Measurements from ENCODE around the gene STK26.
"Not testable (repeated sequence)": the region's sequence is repeated elsewhere in the genome, so short reads cannot be mapped to it uniquely, and the experiment has no call there.

The STK26 gene

DNA sequence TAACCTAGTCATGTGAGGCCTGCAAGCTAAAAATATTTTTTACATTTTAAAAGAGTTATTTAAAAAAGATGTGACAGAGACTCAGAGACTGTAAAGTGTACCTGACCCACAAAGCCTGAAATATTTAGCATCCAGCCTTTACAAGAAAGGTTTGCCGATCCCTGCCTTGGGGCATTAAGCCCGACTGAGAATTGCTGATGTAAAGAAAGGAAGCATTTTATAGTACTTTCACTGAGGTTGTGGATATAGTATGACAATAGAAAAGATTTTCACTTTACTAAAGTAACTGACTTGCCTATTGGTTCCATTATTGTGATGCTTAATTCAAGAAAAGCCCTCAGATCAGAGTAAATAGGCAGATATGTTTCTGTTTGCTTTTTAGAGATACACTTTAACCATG lies 17.0 kb downstream of the STK26 start:
- DNase-seq: no peak

DNA sequence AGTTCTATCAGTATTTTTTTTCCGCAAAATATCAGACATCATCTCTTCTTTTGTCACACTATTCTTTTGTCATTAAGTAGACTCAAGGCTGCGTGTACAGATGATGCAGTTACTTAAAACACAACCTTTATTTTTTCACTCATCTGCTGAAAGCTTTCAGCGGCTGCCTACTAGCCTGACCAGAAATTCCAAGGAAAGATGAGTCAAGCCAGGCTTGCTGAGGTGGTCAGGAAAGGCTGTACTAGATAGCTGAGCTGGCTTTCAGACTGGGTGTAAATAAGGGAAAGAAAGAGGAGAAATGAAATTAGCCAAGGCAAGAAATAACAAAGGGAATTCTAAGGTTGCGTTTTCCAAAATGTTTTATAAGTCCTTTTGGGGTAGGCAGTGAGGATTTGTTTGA lies 17.9 kb downstream of the STK26 start:
- no peak for DNase-seq

DNA sequence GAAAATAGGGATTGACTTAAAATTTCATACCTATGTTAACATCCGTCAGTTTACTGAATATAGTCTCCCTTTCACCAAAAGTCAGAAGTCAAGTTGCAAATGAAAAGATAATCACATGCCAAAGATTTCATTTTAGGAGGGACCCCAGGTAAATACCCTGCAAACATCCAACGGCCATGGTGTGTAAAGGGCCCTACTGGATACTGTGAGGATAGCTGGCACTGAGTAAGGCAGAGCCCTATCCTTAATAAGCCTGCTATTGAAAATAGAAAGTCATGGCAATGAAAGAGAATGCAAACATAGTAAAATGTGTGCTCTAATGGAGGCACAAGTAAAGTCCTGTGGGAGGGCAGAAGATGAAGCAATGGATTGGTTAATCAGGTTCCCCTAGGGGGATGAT lies 20.9 kb downstream of the STK26 start:
- DNase-seq: no peak

DNA sequence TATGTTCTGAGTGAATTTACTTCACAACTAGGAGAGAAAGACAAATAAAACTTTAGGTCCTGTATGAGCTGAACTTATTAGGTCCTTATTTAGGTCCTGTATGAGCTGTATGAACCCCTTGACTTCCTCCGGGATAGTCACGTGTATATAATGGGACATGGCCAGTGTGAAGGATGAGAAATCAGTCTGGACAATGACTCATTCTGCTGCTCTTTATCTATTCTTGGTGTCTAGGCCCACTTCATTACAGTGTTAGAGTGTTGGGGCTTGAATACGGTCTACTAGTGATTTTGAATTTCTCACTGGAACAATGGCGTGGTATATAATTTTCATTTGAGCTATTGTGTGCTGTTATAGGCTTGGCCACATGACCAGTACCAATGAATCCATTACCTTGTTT lies 21.9 kb downstream of the STK26 start:
- no peak for DNase-seq

DNA sequence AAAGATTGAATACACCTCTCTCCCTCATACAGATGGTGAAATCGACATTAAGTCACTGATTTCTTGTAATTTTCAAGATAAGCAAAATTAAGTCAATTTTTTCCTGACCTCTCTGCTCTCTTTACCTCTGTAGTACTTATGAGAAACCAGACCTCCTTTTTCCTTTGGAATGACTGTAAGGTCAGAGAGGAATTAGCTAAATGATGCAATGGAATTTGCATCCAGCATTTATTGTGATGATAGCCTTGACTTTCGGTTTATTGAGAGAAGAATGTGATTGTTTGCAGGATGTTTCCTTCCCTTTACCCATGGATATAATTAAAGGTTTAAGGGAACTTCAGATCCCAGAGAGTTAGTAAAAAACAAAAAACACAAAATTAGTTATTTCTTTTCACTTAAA lies 22.4 kb downstream of the STK26 start:
- no peak for DNase-seq

DNA sequence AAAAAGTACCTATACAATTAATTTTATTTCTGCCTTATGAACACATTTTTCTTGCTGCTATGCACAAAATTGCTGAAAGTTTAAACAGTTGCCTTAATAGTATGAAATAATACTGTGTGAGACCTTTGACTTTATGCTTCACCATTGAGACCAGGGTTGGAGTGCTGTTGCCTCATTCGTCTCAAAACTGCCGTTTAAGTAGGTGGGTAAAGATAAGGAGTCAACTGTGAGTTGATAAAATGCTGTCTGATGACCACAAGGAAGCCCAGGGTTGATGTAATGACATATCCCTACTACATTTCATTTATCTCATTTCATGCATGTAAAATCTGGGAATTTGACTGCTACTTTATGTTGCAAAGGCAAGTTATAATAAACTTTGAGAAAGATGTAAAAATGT lies 23.4 kb downstream of the STK26 start:
- no peak for DNase-seq

DNA sequence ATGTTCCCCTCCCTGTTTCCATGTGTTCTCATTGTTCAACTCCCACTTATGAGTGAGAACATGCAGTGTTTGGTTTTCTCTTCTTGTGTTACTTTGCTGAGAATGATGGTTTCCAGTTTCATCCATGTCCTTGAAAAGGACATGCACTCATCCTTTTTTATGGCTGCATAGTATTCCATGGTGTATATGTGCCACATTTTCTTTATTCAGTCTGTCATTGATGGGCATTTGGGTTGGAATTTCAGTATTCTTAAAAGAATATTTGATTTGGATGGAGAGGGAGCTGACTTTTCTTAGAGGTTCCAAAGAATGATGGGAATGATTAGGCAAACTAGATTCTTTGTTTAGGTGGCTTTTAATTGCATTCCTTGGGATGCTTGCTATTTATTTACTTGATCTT lies 28.7 kb downstream of the STK26 start:
- not testable (repeated sequence) for DNase-seq

DNA sequence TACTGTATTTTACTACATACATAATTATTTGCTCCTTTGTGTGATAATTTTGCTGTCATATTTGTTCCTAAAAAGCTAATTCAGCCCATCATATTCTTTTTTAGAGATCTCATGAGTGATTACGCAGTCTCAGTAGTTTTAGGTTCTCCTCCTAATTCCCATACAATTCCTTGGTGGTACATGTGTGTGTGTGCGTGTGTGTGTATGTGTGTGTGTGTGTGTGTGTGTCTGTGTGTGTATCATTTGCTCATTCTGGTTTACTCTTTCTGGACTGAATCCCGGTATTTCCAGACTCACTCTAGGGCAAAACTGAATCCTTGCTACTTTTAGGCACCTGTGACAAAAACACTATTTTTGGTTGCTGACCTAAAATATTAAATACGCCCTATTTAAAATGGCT lies 34.9 kb downstream of the STK26 start:
- DNase-seq: no peak

DNA sequence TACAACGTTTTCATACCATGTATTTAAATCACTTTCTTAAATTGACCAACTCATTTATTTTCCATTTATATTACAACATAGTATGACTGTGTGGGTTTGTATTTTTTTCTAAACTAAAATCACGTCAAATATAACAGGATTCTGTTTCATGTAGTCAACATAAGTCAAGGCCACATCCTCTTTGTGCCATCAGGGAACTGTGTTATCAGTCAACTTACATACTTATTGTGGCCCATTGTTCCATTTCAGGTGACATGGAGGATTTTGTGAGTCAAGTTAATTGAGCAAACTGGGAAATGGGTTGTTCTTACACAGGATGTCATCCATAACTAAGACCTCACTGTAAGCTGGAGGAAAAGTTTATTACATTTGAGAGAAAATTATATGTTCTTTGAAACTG lies 35.9 kb downstream of the STK26 start:
- DNase-seq: no peak

DNA sequence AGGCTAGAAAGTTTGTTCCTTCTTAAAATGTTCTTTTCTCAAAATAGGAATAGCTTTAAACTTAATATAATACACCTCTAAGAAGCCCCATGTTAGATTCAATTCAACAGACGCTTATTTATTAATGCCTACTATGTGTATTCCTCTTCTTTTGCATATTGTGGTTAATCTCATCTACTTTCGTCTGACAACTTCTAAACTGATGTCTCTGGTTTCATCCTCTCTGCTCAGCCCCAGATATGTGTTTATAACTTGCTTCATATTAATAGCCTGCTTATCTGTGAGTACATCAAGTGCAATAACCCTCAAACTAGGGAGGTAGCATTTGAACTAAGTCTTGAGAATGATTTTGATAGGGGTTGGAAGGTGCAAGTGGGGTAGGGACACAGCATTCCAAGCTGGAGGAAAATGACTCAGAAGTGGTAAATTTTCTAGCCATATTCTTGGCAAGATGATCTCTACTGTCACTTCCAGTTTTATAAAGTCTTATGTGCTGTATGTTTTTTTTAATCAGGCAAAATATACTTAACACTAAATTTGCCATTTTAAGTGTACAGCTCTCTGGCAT lies 37.0 kb downstream of the STK26 start:
- no peak for DNase-seq

DNA sequence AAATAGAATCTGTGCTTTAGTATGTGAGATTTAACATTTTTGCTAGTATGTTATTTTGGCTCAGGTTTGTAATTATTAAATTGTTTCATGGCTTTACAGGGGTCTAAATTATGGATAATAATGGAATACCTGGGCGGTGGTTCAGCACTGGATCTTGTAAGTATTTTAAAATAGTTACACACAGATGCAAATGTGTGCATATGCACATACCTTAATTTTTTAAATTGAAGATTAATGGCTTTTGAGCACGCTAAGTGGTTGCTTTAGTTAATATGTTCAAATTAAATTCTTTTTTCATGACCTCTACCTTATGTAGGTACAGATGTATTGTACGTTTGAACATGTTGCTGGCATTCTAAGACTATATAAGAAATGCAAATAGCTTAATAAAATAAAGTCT lies 40.2 kb downstream of the STK26 start:
- no peak for DNase-seq

DNA sequence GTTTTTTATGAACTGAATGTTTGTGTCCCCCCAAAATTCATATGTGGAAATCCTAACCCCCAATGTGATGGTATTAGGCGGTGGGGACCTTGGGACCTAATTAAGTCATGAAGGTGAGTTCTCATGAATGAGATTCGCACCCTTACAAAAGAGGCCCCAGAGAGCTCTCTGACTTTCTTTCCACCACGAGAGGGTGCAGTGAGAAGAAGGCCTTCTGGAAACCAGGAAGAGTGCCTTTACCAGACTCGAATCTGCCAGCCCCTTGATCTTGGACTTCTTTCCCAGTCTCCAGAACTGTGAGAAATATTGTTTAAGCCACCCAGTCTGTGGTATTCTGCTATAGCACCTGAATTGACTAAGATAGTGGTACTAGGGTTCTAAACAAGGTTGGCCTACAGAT lies 40.8 kb downstream of the STK26 start:
- no peak for DNase-seq

DNA sequence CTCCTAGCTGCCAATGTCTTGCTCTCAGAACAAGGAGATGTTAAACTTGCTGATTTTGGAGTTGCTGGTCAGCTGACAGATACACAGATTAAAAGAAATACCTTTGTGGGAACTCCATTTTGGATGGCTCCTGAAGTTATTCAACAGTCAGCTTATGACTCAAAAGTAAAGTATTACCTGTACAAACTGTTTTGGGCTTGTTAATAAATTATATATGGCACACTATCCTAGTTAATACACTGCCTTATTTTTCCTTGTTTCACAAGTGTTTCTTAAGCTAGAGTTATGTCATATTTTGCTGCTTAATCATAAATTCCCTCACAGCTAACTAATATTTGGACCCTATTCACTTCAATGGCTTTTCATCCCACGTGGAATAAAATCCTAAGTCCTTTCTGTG lies 45.3 kb downstream of the STK26 start:
- DNase-seq: no peak

DNA sequence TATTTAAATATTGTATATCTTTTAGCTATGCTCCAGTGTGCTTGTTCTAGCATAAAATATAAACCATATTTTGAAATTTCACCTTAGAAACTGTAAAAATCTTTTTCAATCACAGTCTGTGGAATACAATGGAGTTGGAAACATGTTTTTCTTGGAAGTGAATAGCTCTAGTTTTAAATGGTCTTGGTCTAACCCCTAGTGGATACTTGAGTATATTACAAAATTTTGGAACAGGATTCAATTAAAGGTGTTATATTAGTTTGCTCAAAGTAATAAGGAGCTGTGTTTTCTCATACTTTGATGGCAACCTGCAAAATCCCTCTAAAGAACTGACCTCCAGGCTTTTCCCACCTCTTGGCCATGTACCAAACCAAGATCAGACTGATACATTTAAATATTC lies 48.2 kb downstream of the STK26 start:
- DNase-seq: peak in 1 of 2 experiments; percentile 14

DNA sequence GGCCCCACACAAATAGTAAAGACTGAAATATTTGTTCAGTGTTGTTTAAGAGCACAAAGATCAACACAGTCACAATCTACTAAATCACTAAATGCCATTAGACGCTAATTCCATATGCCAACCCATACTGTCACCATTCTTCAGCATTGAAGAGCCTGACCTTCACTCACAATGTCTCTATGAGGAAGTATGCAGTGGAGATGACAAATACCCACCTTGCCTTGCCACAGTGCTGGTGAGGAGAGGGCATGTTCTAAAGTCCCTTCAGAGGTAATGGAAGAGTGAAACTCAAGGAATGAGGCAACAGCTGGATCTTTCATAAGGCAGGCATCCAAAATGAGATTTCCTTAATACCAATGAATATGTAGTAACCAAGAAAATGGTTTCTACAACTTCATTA lies 54.3 kb downstream of the STK26 start:
- no peak for DNase-seq

DNA sequence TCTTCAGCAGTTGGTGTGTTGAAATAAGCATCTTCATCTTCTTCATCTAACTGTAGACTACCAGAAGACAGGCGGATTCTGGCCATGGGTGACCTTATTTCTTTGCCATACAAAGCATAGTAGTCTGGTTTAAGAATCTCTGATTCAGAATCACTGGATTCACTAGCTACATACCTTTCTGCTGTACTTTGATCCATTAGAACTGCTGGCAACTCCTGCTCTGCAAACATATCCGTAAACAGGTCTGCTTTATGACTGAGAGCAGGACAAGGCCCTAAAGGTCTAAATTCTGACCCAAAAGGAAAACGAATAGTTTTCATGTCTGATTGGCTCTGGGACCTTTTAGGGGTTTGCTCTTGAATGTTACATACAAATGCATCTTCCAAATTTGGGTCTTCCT lies 54.8 kb downstream of the STK26 start:
- no peak for DNase-seq

DNA sequence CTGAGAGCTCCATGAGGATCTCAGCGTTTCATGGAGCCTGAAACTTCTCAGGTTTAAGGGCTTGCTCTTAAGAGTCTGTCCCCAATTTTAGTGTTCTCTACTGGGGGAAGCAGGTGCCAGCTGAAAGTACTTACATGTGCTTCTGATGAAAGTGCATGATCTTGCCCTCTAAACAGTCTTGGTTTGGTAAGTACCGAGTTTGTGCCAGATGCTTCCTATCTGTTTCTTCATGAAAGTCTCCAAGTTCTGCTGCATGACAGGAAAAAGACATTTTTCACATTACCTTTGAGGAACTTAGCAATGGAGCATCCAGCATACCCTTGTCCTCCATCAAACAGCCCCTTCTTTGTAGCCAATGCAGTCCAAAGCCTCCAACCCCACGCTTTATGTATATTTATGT lies 62.7 kb downstream of the STK26 start:
- DNase-seq: no peak

DNA sequence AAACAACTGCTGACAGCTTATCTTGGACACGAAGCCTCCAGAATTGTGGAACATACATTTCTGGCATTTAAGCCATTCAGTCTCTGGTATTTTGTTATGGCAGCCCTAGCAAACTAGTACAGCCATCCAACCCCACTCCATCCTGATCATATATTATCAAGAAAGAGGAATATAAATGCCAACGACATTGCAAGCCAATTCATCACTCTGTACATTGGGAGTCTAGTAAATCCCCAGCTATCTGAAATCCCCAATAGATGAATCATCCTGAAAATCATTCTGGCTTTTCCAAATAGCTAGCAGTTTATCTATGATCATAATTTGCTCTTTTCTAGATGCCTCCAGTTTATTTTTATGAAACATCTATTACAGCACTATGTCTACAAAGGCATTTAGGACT lies 63.6 kb downstream of the STK26 start:
- no peak for DNase-seq

DNA sequence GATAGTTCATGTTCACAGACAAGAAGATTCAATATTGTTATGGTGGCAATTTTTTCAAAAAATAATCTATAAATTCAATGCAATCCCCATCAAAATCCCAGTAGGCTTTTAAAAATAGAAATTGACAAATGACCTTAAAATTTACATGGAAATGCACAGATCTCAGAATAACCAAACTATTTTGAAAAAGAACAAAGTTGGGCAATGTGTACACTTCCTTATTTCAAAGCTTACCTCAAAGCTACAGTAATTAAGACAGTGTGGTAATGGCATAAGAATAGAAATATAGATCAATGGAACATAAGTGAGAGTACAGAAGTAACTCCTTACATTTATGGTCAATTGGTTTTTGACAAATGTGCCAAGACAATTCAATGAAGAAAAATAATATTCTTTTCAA lies 65.8 kb downstream of the STK26 start:
- DNase-seq: no peak

DNA sequence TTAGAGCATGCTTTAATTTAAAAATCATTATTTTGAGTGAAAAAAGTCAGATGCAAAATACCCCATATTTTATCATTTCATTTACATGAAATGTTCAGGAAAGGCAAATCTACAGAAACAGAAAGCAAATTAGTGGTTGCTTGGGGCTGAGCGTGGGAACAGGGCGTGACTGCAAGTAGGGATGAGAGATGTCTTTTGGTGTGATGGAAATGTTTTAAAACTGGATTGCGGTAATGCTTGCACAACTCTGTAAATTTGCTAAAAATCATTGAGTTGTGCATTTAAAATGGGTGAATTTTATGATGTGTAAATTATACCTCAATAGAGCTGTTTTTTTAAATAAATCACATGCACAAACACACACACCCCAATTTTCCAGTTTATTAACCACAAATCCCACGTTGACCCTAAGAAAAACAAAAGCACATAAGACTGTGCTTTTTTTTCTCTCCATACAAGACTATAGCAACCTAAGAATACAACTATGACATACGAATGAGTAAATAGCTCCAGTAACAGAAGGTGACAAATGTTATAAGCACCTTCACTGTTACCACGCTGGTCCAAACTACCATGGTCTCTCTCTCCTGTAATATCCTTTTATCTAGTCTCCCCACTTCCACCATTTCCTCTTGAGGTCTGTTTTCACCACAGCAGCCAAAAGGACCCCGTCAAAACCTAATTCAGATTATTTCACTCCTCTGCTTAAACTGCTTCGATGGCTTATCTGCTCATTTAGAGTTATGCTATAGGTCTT lies 67.5 kb downstream of the STK26 start:
- no peak for DNase-seq

DNA sequence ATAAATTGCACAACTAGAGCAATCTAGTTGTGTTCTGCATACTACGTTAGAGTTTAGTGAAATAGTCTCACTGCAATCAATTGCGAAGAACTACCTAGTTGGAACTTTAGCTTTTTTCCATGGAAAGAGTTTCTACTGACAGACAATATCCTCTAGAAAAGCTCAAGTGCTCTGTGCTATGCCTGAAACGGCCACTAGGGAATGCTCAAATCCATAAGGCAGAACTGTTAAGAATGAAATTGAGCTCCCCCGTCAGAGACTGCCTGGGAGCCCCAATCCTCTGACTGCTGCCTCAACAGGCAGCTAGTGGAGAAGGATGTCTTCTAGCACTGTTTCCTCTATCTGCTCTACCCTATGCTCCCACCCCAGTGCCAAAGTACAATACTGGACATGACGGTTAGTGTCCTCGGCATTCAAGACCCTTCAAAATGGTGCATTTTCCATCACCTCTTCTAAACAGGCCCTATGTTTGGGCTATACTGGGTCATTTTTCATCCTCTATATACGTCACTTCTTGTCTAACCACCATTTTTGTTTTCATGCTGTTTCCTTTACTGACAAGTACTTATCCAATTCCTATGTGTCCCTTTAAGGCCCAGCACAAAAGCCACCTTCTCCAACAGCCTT lies 69.5 kb downstream of the STK26 start:
- DNase-seq: peak; percentile 18 to 76

DNA sequence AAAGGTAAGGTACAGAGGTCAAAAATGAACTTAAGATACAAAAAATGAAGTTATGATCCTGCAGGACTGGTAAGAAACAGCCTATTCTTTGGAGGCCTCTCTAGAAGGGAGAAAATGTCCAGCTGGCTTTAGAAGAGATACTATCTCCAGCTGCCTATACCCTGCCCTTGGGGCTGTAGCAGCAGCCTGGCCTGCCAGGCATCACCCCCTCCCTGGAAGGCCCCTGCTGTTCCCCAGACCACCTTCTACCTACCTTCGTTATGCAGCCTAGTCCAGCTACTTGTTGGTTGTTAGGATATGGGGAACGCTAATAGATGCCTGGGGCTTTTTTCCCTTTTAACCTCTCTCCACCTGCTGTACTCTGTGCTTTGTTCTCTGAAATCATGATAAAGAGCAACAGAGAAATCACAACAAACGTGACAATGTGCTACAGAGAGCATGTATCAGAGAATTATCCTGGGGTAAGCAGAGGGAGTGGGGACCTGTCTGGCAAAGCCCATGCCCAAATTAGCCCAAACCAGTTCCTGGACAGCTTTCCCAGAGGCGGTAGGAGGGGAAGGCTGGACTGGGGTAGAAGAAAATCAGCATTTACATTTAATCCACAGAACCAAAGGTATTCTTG lies 70.2 kb downstream of the STK26 start:
- no peak for DNase-seq

DNA sequence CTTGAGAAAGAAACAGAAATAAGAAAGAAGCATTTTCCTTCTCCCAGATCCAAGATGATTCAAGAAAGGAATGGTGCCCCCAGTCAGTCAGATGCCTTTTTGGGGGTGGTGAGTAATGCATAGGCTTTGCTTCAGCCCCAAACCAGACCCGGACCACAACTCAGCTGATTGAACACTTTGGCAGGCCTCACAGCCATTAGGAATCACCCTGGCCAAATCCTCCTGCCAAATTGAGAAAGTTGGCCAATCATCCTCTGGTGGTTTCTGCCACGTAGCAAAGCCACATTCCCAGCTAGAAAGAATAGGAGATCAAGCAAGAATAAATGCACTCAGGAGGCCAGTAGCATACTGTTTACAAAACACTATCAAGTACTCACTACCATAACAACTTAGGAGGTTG lies 71.1 kb downstream of the STK26 start:
- no peak for DNase-seq

DNA sequence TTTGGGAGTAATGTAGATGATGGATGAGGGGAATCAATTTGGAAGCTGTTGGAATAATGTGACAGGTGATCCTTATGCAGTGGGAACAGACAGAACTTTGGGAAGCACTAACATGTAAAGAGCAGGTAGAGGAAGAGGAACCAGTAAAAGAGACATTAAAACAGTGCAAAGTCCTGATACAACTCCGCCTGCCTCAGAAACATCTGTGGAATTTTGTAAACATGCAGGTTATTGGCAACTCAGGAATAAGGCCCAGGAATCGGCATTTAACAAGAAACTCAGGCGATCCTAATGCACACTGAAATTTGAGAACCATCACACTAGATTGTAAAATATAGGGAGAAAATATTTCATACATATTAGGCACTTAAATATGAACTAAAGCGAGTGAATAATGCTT lies 75.6 kb downstream of the STK26 start:
- DNase-seq: not testable (repeated sequence)

Measured in NCI-H524 (cell line).